Activated CD8-positive, alpha-beta memory T cell treated with anti-CD3 and anti-CD28 coated beads, Interleukin-2, amount 50 U/mL, for 48 hours (primary cell): ENCODE data around the gene KLF13.

Source experiments
- DNase-seq: peaks from one replicate; pipeline ENCODE4 v3.0.0-alpha.2; 2020

KLF13 gene

DNA sequence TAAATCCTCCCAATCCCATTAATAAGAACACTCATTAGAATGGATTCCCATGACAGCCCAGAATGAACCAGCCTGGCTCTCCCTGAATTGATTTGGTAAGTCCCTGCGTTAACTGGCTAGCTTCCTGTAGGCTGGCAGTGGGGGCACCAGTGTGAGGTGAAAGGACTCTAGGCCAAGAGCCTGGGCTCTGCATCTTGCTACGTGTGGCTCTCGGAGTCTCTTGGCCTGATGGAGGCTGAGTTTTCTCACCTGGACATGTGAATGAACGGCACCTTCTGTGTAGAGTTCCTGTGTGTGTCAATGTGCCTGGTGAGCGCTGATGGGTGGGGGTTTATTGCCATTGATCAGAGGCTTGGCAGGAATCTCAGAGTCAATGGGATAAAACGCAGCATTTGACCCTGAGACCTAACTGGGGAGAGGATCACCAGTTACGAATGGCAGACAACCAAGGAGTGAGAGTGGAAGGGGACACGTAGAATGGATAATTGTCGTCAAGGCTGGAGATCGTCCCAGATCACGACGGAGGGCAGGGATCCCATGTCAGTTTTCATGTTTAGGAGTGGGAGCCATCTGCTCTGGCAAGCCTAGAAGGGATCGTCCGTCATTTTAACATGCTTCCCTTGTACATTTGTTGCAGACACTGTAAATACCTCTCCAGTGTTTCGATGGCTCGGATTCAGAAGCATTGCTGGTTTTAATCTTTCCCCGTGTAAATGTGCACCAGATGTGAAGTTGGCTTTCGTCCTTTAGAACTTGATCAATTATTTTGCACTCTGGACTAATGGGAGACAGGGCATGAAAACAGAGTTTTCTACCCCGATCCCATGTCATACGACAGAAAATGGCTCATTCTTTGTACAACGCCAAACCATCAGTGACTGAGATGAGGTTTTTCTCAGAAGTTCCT, 9.0 kb upstream of the KLF13 start:
- no peak for DNase-seq

GRCh38 chr15:31318429-31318828, 8.2 kb upstream of the KLF13 start:
- no peak for DNase-seq

DNA sequence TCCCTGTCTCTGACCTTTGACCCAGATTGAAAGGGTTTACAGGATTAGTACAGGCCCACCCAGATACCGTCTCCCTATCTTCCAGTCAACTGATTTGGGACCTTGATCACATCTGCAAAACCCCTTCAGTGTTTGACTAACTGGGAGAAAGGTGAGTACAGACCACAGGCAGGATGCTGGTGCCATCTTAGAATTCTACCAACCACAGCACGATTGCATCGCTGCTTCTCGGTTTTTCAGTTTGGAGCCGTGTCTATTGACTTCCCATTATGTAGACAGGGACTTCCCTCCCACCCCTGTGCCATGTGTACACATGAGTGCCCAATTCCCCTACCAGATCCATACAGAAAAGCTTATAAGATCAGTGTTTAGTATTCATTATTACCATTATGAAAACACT, 6.6 kb upstream of the KLF13 start:
- DNase-seq = no peak

DNA sequence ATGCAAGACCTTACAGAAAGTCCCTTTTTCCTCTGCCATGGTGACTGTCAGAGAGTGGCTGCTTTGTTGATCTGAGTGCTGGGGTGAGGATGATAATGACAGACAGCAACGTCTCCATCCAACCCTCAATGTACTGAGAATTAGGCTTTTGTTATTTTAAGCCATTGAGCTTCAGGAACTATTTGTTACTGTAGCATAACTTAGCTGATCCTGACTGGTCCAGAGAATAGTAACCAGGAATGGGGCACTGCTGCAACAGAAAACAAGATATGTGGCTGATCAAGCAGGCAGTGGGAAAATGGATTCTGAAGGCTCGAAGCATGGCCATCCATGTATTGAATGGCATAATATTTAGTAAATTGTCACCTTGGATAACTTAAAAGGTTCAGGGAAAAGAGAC, 5.2 kb upstream of the KLF13 start:
- no peak for DNase-seq

GRCh38 chr15:31322504-31322903, 4.1 kb upstream of the KLF13 start:
- DNase-seq = no peak

GRCh38 chr15:31323627-31324026, 3.0 kb upstream of the KLF13 start:
- DNase-seq = no peak

DNA sequence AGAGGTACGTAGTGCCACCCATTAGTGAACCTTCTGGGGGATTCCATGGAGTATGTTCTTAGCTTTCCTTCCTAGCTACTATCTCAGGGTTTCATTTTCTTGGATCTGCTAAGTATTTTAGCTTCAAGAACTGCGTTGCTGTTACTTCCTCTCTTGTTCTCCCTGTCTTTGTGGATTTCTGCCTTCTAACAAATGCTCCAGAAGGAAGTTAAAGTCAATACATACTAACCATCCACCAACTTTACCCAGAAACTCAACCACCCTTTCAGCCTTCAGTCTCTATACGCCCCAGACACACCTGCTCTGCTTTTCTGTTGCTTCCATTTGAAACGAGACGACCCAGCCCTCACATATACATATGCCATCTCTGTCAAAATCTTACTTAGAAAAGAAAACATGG, 2.4 kb upstream of the KLF13 start:
- no peak for DNase-seq

DNA sequence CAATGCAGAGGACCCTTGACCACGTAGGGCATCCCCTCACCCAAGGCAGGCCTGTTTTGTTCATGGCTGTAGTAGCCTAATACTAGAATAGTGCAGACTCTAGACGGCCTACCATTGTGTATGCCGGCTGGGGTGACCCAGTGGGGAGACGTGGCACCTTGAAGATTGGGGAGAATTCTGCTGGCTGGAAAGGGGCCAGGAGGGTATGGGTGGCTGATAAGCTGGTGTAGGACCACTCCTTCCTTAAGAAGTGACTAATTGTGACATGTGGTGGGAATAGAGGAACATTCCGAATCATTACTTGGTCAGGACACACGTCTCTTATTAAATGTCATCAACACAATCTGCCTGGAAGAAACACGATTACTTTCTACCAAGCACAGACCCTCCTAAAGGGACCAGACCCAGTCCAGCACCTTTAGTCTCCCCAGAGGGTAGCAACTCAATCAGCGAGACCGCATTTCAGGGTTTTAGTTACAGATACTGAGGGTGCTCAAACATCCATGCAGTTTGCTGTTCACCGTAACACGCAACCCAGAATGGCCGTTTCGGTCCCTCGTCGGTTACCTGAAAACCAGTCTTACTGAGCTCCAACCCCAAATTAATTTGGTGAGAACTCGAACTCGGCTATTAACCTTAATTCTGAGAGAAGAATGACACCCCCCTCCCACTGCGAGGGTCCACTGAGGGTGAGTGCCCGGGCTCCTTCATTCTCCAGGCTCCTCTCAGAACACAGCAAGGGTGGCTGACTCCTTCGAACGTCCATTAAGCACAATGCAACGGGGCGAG, 1.6 kb upstream of the KLF13 start:
- no peak for DNase-seq

GRCh38 chr15:31325595-31326155, 960 bp upstream of the KLF13 start:
- peak; percentile 75 for DNase-seq

DNA sequence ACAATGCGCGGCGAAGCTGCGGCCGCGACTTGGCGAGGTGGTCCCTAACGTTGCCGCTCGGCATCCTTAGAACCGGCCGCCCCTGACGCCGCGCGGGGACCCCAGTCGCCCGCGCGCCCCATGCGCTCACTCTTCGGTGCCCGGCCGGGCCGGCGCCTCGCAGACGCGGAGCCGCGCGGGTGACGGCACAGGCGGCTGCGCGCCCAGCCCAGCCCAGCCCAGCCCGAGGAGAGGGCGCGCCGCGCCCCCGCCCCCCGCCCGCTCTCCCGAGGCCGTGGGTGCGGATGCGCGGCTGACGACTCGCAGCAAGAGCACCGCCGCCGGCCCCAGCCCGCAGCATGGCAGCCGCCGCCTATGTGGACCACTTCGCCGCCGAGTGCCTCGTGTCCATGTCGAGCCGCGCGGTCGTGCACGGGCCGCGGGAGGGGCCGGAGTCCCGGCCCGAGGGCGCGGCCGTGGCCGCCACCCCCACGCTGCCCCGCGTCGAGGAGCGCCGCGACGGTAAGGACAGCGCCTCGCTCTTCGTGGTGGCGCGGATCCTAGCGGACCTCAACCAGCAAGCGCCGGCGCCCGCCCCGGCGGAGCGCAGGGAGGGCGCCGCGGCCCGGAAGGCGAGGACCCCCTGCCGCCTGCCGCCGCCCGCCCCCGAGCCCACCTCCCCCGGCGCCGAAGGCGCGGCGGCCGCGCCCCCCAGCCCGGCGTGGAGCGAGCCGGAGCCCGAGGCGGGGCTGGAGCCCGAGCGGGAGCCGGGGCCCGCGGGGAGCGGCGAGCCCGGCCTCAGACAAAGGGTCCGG, 437 bp downstream of the KLF13 start:
- DNase-seq = no peak

- DNase-seq = peak; percentile 79
Observed at GRCh38 chr15:31327669-31328427, 1.2 kb downstream of the KLF13 start.

- peak; percentile 85 for DNase-seq
Observed at GRCh38 chr15:31328428-31328968, 1.9 kb downstream of the KLF13 start.

GRCh38 chr15:31328969-31329639, 2.5 kb downstream of the KLF13 start:
- DNase-seq = no peak

DNA sequence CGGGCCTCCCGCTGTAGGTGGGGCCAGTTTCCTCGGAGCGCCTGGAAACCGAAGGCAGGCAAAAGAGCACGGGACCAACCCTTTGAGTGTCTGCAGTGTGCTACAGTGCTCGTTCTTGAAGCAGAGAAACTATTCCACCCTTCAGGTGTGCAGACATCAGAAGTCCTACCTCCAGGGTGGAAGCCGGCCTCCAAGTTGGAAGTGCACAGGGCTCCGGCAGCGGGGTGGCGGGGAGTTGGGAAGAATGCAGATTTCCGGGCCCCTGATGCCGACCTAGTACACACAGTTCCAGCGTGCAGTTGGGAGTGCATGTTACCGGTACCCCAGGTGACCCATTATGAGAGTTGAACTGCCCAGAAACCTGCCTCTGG, 3.0 kb downstream of the KLF13 start:
- DNase-seq = no peak

DNA sequence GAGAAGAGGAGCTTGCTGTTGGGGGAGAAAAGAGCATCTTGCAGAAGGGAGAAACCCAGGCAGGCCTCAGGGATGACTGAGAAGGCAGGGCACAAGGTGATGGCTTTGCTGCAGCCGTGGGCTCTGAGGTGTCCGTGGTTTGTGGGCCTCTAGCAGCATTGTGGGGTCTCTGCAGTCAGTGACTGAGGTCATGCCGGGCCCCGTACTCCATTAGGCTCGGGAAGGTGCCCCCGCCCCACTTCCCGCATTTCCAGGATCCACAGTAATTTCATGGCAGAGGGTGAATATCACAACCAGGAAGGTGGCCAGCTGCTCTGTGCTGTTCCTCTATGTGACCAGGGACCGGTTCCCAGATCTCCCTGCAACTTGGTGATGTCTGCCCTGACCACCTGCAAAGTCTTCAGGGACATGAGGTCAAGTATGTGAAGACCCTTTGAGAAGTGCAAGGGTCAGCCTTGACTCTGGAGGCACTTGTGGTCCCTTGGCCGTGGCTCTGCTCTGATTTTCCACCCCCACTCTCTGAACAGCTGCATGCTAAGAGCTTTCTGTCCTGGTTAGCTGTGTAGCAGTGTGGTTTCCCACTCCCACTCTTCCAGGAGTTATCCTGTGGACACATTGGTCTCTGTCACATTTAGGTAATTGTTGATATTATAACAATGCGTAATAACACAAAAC, 3.6 kb downstream of the KLF13 start:
- no peak for DNase-seq

- DNase-seq = no peak
Observed at GRCh38 chr15:31330836-31331235, 4.2 kb downstream of the KLF13 start.

DNA sequence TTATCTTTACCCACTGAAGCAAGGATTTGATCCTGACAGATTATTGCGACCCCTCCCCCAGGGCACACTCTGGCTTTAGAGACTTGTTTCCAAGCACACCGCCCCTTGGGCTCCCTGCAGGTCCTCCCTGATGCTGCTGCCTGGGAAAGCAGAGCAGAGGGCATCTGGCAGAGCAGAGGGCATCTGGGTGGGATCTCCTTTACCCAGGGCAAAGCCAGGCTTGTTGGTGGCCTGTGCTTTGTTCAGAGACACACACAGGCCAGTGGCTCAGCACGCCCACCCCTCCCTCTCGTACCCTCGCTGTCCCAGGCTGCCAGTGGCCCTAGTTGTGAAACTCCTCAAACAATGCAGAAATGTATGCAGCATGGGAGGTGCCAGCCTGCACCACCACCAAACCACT, 4.8 kb downstream of the KLF13 start:
- no peak for DNase-seq

DNA sequence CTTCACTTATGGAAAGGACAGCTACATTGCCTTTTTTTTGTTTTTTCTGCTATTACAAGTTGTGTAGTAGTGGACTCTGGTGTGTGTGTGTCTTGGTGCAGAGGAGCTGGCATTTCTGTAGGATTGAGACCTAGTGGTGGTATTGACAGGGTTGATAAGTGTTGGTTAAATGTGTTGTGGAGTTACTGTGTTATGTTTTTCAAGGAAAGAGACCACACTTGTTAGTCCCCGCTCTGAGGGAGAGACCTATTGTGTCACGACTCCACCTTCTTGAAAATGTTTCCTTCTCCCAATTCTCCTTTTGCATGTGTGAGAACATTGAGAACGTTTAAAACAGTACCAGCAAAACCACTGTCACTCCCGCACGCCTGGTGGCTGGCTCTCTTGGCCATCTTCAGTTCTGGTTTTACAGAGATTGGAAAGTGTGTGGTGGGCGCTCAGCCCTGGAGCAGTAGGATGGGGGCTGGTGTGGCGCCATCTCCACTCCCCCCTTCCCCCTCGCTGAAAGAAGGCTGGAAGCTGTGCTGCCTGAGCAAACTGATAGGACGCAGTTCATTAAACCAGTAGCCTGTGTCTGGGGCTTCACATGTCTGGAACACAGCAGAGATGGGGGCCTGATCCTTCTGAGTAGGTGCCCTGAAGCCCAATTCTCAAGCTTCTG, 5.5 kb downstream of the KLF13 start:
- DNase-seq = no peak

GRCh38 chr15:31332681-31333071, 6.0 kb downstream of the KLF13 start:
- no peak for DNase-seq

GRCh38 chr15:31333119-31333518, 6.5 kb downstream of the KLF13 start:
- DNase-seq = no peak
